Karpas-422 (cell line): ENCODE data around the gene SSBP2. TPM values are rescaled to one million over a fixed set of nuclear protein-coding genes. Genes with fewer than 3 reads are reported as not detected.

Experiments
- DNase-seq: peaks from one replicate; pipeline ENCODE4 v3.0.0-alpha.2; 2015
- H2AFZ ChIP-seq: fragments of 200-600 bp; sonication (generic); 2 replicates; pipeline ENCODE4 v1.6.1; 2014; ENCODE audit warnings: antibody characterized with exemption, low read length, mixed read lengths
- H3K27ac ChIP-seq: fragments of 200-600 bp; sonication (generic); 2 replicates; pipeline ENCODE4 v1.5.1; 2014; ENCODE audit warnings: mild to moderate bottlenecking, low read length, moderate library complexity
- H3K27me3 ChIP-seq: fragments of 200-600 bp; sonication (generic); 2 replicates; pipeline ENCODE4 v1.6.1; 2014; ENCODE audit warnings: low read length, mixed read lengths
- H3K36me3 ChIP-seq: fragments of 200-600 bp; sonication (generic); 2 replicates; pipeline ENCODE4 v1.6.1; 2014; ENCODE audit warnings: low read length, mixed read lengths; ENCODE audit not compliant: insufficient read depth
- H3K4me1 ChIP-seq: fragments of 200-600 bp; sonication (generic); 2 replicates; pipeline ENCODE4 v1.6.1; 2014; ENCODE audit warnings: mild to moderate bottlenecking, low read length, mixed read lengths
- H3K4me2 ChIP-seq: fragments of 200-600 bp; sonication (generic); 2 replicates; pipeline ENCODE4 v1.6.1; 2014; ENCODE audit warnings: low read length, low read depth, mild to moderate bottlenecking; ENCODE audit not compliant: poor library complexity, severe bottlenecking
- H3K4me3 ChIP-seq: fragments of 200-600 bp; sonication (generic); 2 replicates; pipeline ENCODE4 v1.5.1; 2014; ENCODE audit warnings: mild to moderate bottlenecking, antibody characterized with exemption, low read length, mixed read lengths
- H3K79me2 ChIP-seq: fragments of 200-600 bp; sonication (generic); 2 replicates; pipeline ENCODE4 v1.6.1; 2014; ENCODE audit warnings: mild to moderate bottlenecking, low read length, mixed read lengths
- H3K9ac ChIP-seq: fragments of 200-600 bp; sonication (generic); 2 replicates; pipeline ENCODE4 v1.6.0; 2014; ENCODE audit warnings: low read length
- H3K9me2 ChIP-seq: fragments of 200-600 bp; sonication (generic), shearing (Covaris generic); replicated peaks from 2 replicates; pipeline ENCODE4 v1.6.0; 2014; ENCODE audit warnings: mild to moderate bottlenecking, low read length, moderate library complexity; ENCODE audit not compliant: insufficient read depth
- H3K9me3 ChIP-seq: fragments of 300-700, 200-600 bp; sonication (generic); 2 replicates; pipeline ENCODE4 v1.6.1; 2014; ENCODE audit warnings: low read length, mixed read lengths
- H4K20me1 ChIP-seq: fragments of 200-600 bp; sonication (generic); 2 replicates; pipeline ENCODE4 v1.6.1; 2014; ENCODE audit warnings: mild to moderate bottlenecking, antibody characterized with exemption, low read length, low read depth; ENCODE audit not compliant: insufficient read depth
- total RNA-seq: library from RNA; depleted of rRNA; stranded (reverse); fragments of >200 nt; shearing (Covaris generic); gene quantifications from 2 replicates; pipeline ENCODE4 v1.2.3, GENCODE V29; 2014; ENCODE audit warnings: low replicate concordance

The SSBP2 gene
- total RNA-seq, 1 experiment from 2014 or later = 148 TPM

- Histone ChIP-seq H3K9me2 (no peaks in the 10 kb centered on the region), H3K4me2 (no peak overlapping the region), H3K4me1 (peaks cover 8% of the 10 kb centered on the region; the same call in 1 of the 2 replicates), H3K9me3 (no peaks in the 10 kb centered on the region), H2AFZ (no peak overlapping the region), H3K79me2 (peaks cover 90% of the 10 kb centered on the region), H3K27me3 (no peaks in the 10 kb centered on the region), H3K4me3 (no peak overlapping the region), H4K20me1 (no peaks in the 10 kb centered on the region), H3K9ac (no peak overlapping the region), H3K27ac (no peak overlapping the region), H3K36me3 (peaks cover 33% of the 10 kb centered on the region)
- no peak for DNase-seq
Measured at GRCh38 chr5:81646469-81646995, 104.4 kb downstream of the SSBP2 start.

GRCh38 chr5:81642210-81642609 is 108.7 kb downstream of the SSBP2 start:
- H3K4me2 ChIP-seq = no peak overlapping the region
- H3K27ac ChIP-seq = no peak overlapping the region
- no peaks in the 10 kb centered on the region for H3K9me3 ChIP-seq
- no peak overlapping the region for H2AFZ ChIP-seq
- peaks cover 10% of the 10 kb centered on the region; the same call in 1 of the 2 replicates for H3K36me3 ChIP-seq
- H3K4me3 ChIP-seq = no peak overlapping the region
- no peak for DNase-seq
- H3K4me1 ChIP-seq = peaks cover 8% of the 10 kb centered on the region; the same call in 1 of the 2 replicates
- H3K9me2 ChIP-seq = no peaks in the 10 kb centered on the region
- no peak overlapping the region for H3K9ac ChIP-seq
- H3K79me2 ChIP-seq = peaks cover 89% of the 10 kb centered on the region
- H4K20me1 ChIP-seq = no peaks in the 10 kb centered on the region
- no peaks in the 10 kb centered on the region for H3K27me3 ChIP-seq

GRCh38 chr5:81639556-81639955 is 111.3 kb downstream of the SSBP2 start:
- DNase-seq = no peak
- Histone ChIP-seq H2AFZ (no peak overlapping the region), H3K27me3 (no peaks in the 10 kb centered on the region), H3K4me2 (no peak overlapping the region), H3K4me3 (no peak overlapping the region), H4K20me1 (no peaks in the 10 kb centered on the region), H3K27ac (no peak overlapping the region), H3K4me1 (peaks cover 26% of the 10 kb centered on the region), H3K36me3 (peaks cover 15% of the 10 kb centered on the region; the same call in 1 of the 2 replicates), H3K9ac (no peak overlapping the region), H3K9me2 (no peaks in the 10 kb centered on the region), H3K9me3 (no peaks in the 10 kb centered on the region), H3K79me2 (peaks cover 87% of the 10 kb centered on the region)

GRCh38 chr5:81638471-81638870 is 112.4 kb downstream of the SSBP2 start:
- Histone ChIP-seq H3K9ac (no peak overlapping the region), H2AFZ (no peak overlapping the region), H3K27me3 (no peaks in the 10 kb centered on the region), H3K27ac (no peak overlapping the region), H3K36me3 (peaks cover 11% of the 10 kb centered on the region; the same call in 1 of the 2 replicates), H3K4me1 (peaks cover 37% of the 10 kb centered on the region), H3K4me2 (no peak overlapping the region), H3K9me2 (no peaks in the 10 kb centered on the region), H3K9me3 (no peaks in the 10 kb centered on the region), H4K20me1 (no peaks in the 10 kb centered on the region), H3K79me2 (peaks cover 88% of the 10 kb centered on the region), H3K4me3 (no peak overlapping the region)
- DNase-seq = no peak

- DNase-seq = no peak
- Histone ChIP-seq H3K4me2 (no peak overlapping the region), H3K4me1 (peaks cover 32% of the 10 kb centered on the region), H3K27me3 (no peaks in the 10 kb centered on the region), H2AFZ (no peak overlapping the region), H3K27ac (no peak overlapping the region), H4K20me1 (no peaks in the 10 kb centered on the region), H3K9me2 (no peaks in the 10 kb centered on the region), H3K9ac (no peak overlapping the region), H3K9me3 (no peaks in the 10 kb centered on the region), H3K36me3 (peaks cover 14% of the 10 kb centered on the region), H3K4me3 (no peak overlapping the region), H3K79me2 (peaks cover 85% of the 10 kb centered on the region)
Measured at GRCh38 chr5:81633891-81634290, 117.0 kb downstream of the SSBP2 start.

GRCh38 chr5:81633471-81633870 is 117.4 kb downstream of the SSBP2 start:
- Histone ChIP-seq H3K9me2 (no peaks in the 10 kb centered on the region), H3K9ac (no peak overlapping the region), H3K27me3 (no peaks in the 10 kb centered on the region), H3K27ac (no peak overlapping the region), H3K4me2 (no peak overlapping the region), H3K9me3 (no peaks in the 10 kb centered on the region), H3K79me2 (peaks cover 85% of the 10 kb centered on the region), H4K20me1 (no peaks in the 10 kb centered on the region), H2AFZ (no peak overlapping the region), H3K4me3 (no peak overlapping the region), H3K36me3 (peaks cover 14% of the 10 kb centered on the region), H3K4me1 (peaks cover 32% of the 10 kb centered on the region)
- no peak for DNase-seq

GRCh38 chr5:81632679-81633078 is 118.2 kb downstream of the SSBP2 start:
- no peak for DNase-seq
- Histone ChIP-seq H3K9me2 (no peaks in the 10 kb centered on the region), H3K27ac (no peak overlapping the region), H2AFZ (no peak overlapping the region), H3K79me2 (peaks cover 84% of the 10 kb centered on the region), H3K9me3 (no peaks in the 10 kb centered on the region), H3K9ac (no peak overlapping the region), H3K4me1 (peaks cover 32% of the 10 kb centered on the region), H4K20me1 (no peaks in the 10 kb centered on the region), H3K4me2 (no peak overlapping the region), H3K4me3 (no peak overlapping the region), H3K36me3 (peaks cover 14% of the 10 kb centered on the region), H3K27me3 (no peaks in the 10 kb centered on the region)

- DNase-seq = no peak
- H2AFZ ChIP-seq = no peak overlapping the region
- no peak overlapping the region for H3K9ac ChIP-seq
- H3K4me1 ChIP-seq = peaks cover 30% of the 10 kb centered on the region
- peaks cover 79% of the 10 kb centered on the region for H3K79me2 ChIP-seq
- H3K9me2 ChIP-seq = no peaks in the 10 kb centered on the region
- H3K27me3 ChIP-seq = no peaks in the 10 kb centered on the region
- no peak overlapping the region for H3K27ac ChIP-seq
- no peak overlapping the region for H3K4me3 ChIP-seq
- no peaks in the 10 kb centered on the region for H3K9me3 ChIP-seq
- H3K4me2 ChIP-seq = no peak overlapping the region
- H4K20me1 ChIP-seq = no peaks in the 10 kb centered on the region
- peaks cover 14% of the 10 kb centered on the region for H3K36me3 ChIP-seq
Measured at GRCh38 chr5:81631621-81632020, 119.3 kb downstream of the SSBP2 start.
